ENCODE data around the gene UGT1A8.
"Not testable (repeated sequence)": the region's sequence is repeated elsewhere in the genome, so short reads cannot be mapped to it uniquely, and the experiment has no call there.

UGT1A8 gene

DNA sequence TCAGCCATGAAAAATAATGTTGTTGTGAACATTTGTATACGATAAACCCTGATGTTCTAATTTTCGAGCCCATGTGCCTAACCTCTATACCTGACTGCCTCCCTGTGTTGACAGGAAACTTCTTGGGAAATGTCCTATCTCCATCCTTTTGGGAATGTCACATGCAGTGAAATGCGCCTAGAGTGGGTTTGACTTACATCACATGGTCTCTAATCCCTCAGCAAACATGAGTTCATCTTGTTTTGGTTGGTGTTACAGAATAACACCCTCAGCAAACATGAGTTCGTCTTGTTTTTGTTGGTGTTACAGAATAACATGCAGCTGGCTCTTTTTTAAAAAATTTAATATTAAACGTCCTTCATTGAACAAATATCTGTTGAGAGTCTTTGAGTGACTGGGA, 70.9 kb downstream of the UGT1A8 start:
- DNase-seq, result no peak
- TF ChIP-seq POLR2A (IDR thresholded peaks at IDR 0.05; ENCODE audit: low read length), result no peak
- TF ChIP-seq GATA1 (IDR thresholded peaks at IDR 0.05; ENCODE audit: low read depth, low read length), result no peak

GRCh38 chr2:233689031-233689430, 71.6 kb downstream of the UGT1A8 start:
- TF ChIP-seq POLR2A (IDR thresholded peaks at IDR 0.05; ENCODE audit: low read length) (no peak), GATA1 (IDR thresholded peaks at IDR 0.05; ENCODE audit: low read depth, low read length) (no peak)
- DNase-seq, result no peak

DNA sequence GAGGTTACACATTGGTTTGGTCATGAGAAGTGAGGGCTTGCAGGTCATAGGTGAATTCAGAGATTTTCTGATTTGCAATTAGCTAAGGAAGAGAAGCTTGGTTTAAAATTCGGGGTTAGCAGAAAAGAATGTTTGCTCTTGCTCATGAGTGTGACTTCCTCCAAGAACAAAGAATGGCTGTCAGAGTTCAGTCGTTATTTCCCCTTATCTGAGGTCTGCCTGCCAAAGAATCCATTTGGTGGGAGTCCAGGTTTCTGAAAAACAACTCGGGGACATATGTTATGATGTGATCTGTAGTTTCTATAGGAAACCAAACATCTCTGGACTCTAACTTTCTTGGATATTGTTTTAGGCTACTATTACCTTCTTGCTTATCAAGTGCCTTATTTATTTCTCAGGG, 72.1 kb downstream of the UGT1A8 start:
- DNase-seq, result peak; percentile 17 to 52
- no peak for TF ChIP-seq GATA1 (IDR thresholded peaks at IDR 0.05; ENCODE audit: low read depth, low read length)
- no peak for TF ChIP-seq POLR2A (IDR thresholded peaks at IDR 0.05; ENCODE audit: low read length)

GRCh38 chr2:233690444-233690843, 73.0 kb downstream of the UGT1A8 start:
- DNase-seq, result no peak
- TF ChIP-seq GATA1 (IDR thresholded peaks at IDR 0.05; ENCODE audit: low read depth, low read length), result no peak
- TF ChIP-seq POLR2A (IDR thresholded peaks at IDR 0.05; ENCODE audit: low read length), result no peak

GRCh38 chr2:233691443-233692433, 74.3 kb downstream of the UGT1A8 start:
- TF ChIP-seq GATA1 (IDR thresholded peaks at IDR 0.05; ENCODE audit: low read depth, low read length), result no peak
- TF ChIP-seq POLR2A (IDR thresholded peaks at IDR 0.05; ENCODE audit: low read length), result no peak
- DNase-seq, result peak; percentile 10 to 24

GRCh38 chr2:233692648-233693047, 75.2 kb downstream of the UGT1A8 start, which contains the start of gene UGT1A6:
Gene UGT1A6 (plus strand): TSS chr2:233692890. CDS start chr2:233693005, 115 bp downstream.
- TF ChIP-seq POLR2A (IDR thresholded peaks at IDR 0.05; ENCODE audit: low read length) (no peak), GATA1 (IDR thresholded peaks at IDR 0.05; ENCODE audit: low read depth, low read length) (no peak)
- DNase-seq, result no peak

DNA sequence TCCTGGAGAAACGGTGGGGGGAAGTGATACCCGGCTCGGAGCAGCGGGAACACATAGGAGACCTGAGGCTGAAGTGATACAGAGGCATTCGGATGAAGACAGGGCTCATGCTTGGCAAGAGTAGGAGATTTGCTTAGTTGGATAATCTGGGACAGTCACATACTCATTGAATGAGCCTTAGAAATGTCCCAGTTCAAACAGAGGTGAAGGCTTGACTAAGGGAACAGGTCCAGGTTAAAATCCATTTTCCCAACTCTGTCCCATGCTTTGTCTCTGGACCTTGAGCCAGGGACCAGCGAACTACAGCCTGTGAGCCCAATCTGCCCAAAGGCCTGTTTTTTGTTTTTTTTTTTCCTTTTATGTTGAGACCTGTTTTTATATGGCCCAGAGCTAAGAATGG, 76.5 kb downstream of the UGT1A8 start:
- no peak for TF ChIP-seq GATA1 (IDR thresholded peaks at IDR 0.05; ENCODE audit: low read depth, low read length)
- no peak for TF ChIP-seq POLR2A (IDR thresholded peaks at IDR 0.05; ENCODE audit: low read length)
- no peak for DNase-seq

- TF ChIP-seq GATA1 (IDR thresholded peaks at IDR 0.05; ENCODE audit: low read depth, low read length), result no peak
- no peak for TF ChIP-seq POLR2A (IDR thresholded peaks at IDR 0.05; ENCODE audit: low read length)
- DNase-seq, result no peak
Measured at GRCh38 chr2:233698740-233699139, 81.3 kb downstream of the UGT1A8 start.

GRCh38 chr2:233699424-233700027, 82.1 kb downstream of the UGT1A8 start:
- DNase-seq, result no peak
- TF ChIP-seq GATA1 (IDR thresholded peaks at IDR 0.05; ENCODE audit: low read depth, low read length), result no peak
- no peak for TF ChIP-seq POLR2A (IDR thresholded peaks at IDR 0.05; ENCODE audit: low read length)

GRCh38 chr2:233700028-233700635, 82.7 kb downstream of the UGT1A8 start:
- peak; percentile 54 for TF ChIP-seq GATA1 (IDR thresholded peaks at IDR 0.05; ENCODE audit: low read depth, low read length)
- no peak for TF ChIP-seq POLR2A (IDR thresholded peaks at IDR 0.05; ENCODE audit: low read length)

GRCh38 chr2:233700842-233701241, 83.4 kb downstream of the UGT1A8 start:
- not testable (repeated sequence) for DNase-seq

More at GRCh38 chr2:233700028-233700635, 82.7 kb downstream of the UGT1A8 start:
- DNase-seq, result peak; percentile 78 to 93

DNA sequence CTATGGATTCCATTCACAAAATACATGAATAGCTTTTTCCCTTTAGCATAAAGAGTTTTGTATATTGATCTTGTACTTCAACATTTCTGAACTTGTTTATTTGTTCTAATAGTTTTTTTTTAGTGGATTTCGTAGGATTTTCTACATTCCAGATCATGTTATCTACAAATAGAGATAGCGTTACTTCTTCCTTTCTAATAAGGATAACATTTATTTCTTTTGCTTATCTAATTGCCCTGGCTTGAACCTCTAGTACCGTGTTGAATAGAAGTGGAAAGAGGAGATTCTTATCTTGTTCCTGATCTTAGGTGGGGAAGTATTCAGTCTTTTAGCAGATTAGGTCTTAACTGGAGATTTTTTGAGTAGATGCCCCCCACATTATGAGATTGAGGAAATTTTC, 84.8 kb downstream of the UGT1A8 start:
- no peak for DNase-seq
- TF ChIP-seq POLR2A (IDR thresholded peaks at IDR 0.05; ENCODE audit: low read length) (no peak), GATA1 (IDR thresholded peaks at IDR 0.05; ENCODE audit: low read depth, low read length) (no peak)

DNA sequence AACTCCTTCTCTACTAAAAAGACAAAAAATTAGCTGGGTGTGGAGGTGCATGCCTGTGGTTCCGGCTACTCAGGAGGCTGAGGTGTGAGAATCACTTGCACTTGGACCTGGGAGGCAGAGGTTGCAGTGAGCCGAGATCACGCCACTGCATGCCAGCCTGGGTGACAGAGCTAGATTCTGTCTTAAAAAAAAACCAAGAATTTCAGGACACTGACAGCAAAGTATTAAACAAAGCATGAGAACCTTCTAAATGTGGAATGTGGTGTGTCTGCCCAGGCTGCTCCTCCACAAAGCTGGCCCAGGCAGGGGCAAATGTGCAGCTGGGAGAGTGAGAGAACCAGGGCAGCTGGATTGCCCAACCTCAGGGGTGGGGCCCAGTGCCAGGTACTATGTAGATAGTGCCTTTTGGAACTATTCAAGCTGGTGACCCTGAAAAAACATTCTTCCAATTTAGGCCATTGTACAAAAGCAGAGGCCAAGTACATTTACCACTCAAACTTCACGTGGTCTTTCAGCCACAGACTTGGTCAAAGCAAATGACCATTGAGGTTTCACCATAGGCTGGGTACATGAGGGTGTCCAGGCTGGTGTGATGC, 88.6 kb downstream of the UGT1A8 start:
- no peak for DNase-seq
- TF ChIP-seq POLR2A (IDR thresholded peaks at IDR 0.05; ENCODE audit: low read length) (no peak), GATA1 (IDR thresholded peaks at IDR 0.05; ENCODE audit: low read depth, low read length) (no peak)

DNA sequence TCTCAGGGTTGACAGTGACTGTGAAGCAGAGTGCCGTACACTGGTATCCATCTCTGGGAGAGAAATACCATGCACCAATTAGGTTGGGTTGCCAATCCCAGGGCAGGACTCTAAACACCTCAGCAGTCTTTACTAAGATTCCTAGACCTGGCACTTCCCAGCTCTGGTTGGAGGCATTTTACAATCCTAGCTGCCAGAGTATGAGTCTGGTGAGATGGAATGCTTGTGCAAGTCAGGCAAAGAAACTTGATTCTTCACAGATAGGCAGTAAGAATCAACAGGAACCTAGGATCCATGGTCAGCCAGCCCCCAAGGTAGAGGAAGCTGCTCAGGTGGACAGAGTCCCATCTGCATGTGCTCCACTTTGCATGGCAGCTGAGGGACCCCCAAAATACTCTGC, 89.3 kb downstream of the UGT1A8 start:
- no peak for DNase-seq
- no peak for TF ChIP-seq GATA1 (IDR thresholded peaks at IDR 0.05; ENCODE audit: low read depth, low read length)
- no peak for TF ChIP-seq POLR2A (IDR thresholded peaks at IDR 0.05; ENCODE audit: low read length)

Data from erythroblast (primary cell).